Immature natural killer cell (primary cell): ENCODE measurements around the gene ZBTB32. TPM values are rescaled to one million over a fixed set of nuclear protein-coding genes. Genes with fewer than 3 reads are reported as not detected.

Experiments used
- DNase-seq, 3 donors: peaks; one replicate each; pipeline ENCODE4 v3.0.0; 2022; ENCODE audit warnings: mixed read lengths in 1 of 3
- H3K27ac Mint-ChIP-seq, 6 donors: one replicate each; pipeline ENCODE4 v1.8.0; 2020; ENCODE audit warnings: mixed read lengths in 6 of 6, mild to moderate bottlenecking in 5 of 6, inconsistent platforms in 4 of 6, moderate library complexity in 3 of 6
- H3K27me3 Mint-ChIP-seq, 3 donors: one replicate each; pipeline ENCODE4 v1.8.0; 2020 to 2021; ENCODE audit warnings: low read depth in 3 of 3, mild to moderate bottlenecking in 3 of 3, mixed read lengths in 3 of 3, moderate library complexity in 3 of 3, inconsistent platforms in 1 of 3
- H3K36me3 Mint-ChIP-seq, 3 donors: one replicate each; pipeline ENCODE4 v1.8.0; 2020; ENCODE audit warnings: mixed read lengths in 3 of 3, inconsistent platforms in 2 of 3, mild to moderate bottlenecking in 2 of 3
- H3K4me1 Mint-ChIP-seq, 2 donors: one replicate each; pipeline ENCODE4 v1.8.0; 2020; ENCODE audit warnings: inconsistent platforms in 2 of 2, mild to moderate bottlenecking in 2 of 2, mixed read lengths in 2 of 2, moderate library complexity in 1 of 2
- H3K4me3 Mint-ChIP-seq, 5 donors: one replicate each; pipeline ENCODE4 v1.8.0; 2020; ENCODE audit warnings: mild to moderate bottlenecking in 5 of 5, mixed read lengths in 5 of 5, inconsistent platforms in 3 of 5, moderate library complexity in 3 of 5
- H3K9me3 Mint-ChIP-seq, 6 donors: one replicate each; pipeline ENCODE4 v1.8.0; 2020; ENCODE audit warnings: mild to moderate bottlenecking in 6 of 6, mixed read lengths in 6 of 6, inconsistent platforms in 4 of 6, moderate library complexity in 3 of 6
- polyA plus RNA-seq, 3 donors: library from polyadenylated mRNA; unstranded; fragments of 300-500 nt; fragmentation: Illumina TruSeq; gene quantifications; one replicate each; pipeline ENCODE4 v1.2.3, GENCODE V29; 2021

ZBTB32 gene
- polyA plus RNA-seq, 3 donors from 2014 or later: not detected

- peaks cover 0 to 5% (median 0%) of the 10 kb centered on the region in 3 donors for H3K36me3 Mint-ChIP-seq
- peaks cover 6 to 9% (median 7%) of the 10 kb centered on the region in 3 donors for H3K27me3 Mint-ChIP-seq
- no peaks in the 10 kb centered on the region for H3K9me3 Mint-ChIP-seq
- DNase-seq: peak; percentile 99
- H3K4me1 Mint-ChIP-seq: peaks cover 47 to 54% of the 10 kb centered on the region in 2 donors
- H3K27ac Mint-ChIP-seq: peak within 1 kb of the TSS; percentile 83 to 95 (median 93)
- H3K4me3 Mint-ChIP-seq: peak within 1 kb of the TSS; percentile 96 to 98 (median 96)
Observed at GRCh38 chr19:35748106-35749020, 44.0 kb downstream of the ZBTB32 start, which contains the start of gene LIN37. Gene LIN37 (plus strand): TSS chr19:35748576. CDS start chr19:35748725, 149 bp downstream.

- Mint-ChIP-seq H3K9me3 (no peaks in the 10 kb centered on the region), H3K4me1 (peaks cover 35 to 40% of the 10 kb centered on the region in 2 donors), H3K4me3 (peak overlapping the region in 4 of 5 donors; percentile 18 to 59 (median 36)), H3K36me3 (peaks cover 0 to 15% (median 3%) of the 10 kb centered on the region in 3 donors), H3K27ac (peak overlapping the region in 2 of 6 donors; percentile 36 to 45), H3K27me3 (peaks cover 2 to 6% (median 4%) of the 10 kb centered on the region in 3 donors)
- no peak for DNase-seq
Observed at GRCh38 chr19:35750167-35750566, 45.8 kb downstream of the ZBTB32 start.

- Mint-ChIP-seq H3K9me3 (no peaks in the 10 kb centered on the region), H3K27me3 (peaks cover 0 to 6% (median 3%) of the 10 kb centered on the region in 3 donors), H3K4me3 (no peak overlapping the region), H3K27ac (no peak overlapping the region), H3K36me3 (peaks cover 0 to 19% (median 3%) of the 10 kb centered on the region in 3 donors), H3K4me1 (peaks cover 29 to 33% of the 10 kb centered on the region in 2 donors)
- no peak for DNase-seq
Observed at GRCh38 chr19:35751839-35752745, 47.7 kb downstream of the ZBTB32 start.

GRCh38 chr19:35752746-35753350, 48.5 kb downstream of the ZBTB32 start:
- Mint-ChIP-seq H3K9me3 (no peaks in the 10 kb centered on the region), H3K27ac (no peak overlapping the region), H3K4me1 (peaks cover 31 to 32% of the 10 kb centered on the region in 2 donors), H3K27me3 (peaks cover 2 to 10% (median 7%) of the 10 kb centered on the region in 3 donors), H3K36me3 (peaks cover 0 to 19% (median 3%) of the 10 kb centered on the region in 3 donors), H3K4me3 (no peak overlapping the region)
- DNase-seq: no peak

- no peak overlapping the region for H3K4me3 Mint-ChIP-seq
- no peak overlapping the region for H3K27ac Mint-ChIP-seq
- peaks cover 7 to 12% (median 9%) of the 10 kb centered on the region in 3 donors for H3K27me3 Mint-ChIP-seq
- peaks cover 26 to 30% of the 10 kb centered on the region in 2 donors for H3K4me1 Mint-ChIP-seq
- peaks cover 0 to 19% (median 3%) of the 10 kb centered on the region in 3 donors for H3K36me3 Mint-ChIP-seq
- no peak for DNase-seq
- H3K9me3 Mint-ChIP-seq: no peaks in the 10 kb centered on the region
Observed at GRCh38 chr19:35753634-35754369, 49.4 kb downstream of the ZBTB32 start.

DNA sequence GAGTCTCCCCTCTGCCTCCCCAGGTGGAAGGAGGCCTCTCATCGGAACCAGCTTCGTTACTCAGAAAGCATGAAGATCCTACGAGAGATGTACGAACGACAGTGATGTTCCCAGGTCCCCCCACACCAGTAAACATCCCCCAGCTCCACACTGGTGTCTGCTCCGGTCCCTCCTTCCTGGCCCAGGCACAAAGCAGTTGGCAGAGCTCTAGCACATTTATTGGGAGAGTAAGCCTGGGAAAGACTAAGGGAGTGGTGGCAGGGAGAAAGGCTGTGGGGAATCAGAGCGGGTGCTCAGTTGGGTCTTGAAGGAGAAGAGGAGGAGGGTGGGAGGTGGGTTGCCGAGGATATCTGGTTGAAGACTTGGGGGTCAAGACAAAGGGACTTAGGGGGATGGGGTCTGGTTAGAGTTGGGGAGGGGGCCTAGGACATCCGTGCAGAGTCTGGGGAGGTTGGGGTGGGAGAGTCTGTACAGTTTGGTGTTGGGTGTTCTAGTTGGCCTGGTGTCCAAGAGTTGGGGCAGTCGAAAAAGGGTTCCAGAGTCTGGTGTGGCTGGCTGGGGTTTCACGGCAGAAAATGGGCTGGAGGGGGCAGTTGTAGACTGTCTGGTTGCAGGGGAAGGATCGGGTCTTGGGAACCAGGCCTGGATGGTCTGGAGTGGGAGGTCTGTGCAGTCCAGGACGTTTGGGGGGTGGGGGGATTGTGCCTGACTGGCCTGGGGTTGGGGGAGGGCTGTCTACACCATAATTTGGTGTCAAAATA, 50.2 kb downstream of the ZBTB32 start:
- H3K9me3 Mint-ChIP-seq: no peaks in the 10 kb centered on the region
- DNase-seq: no peak
- peaks cover 7 to 12% (median 9%) of the 10 kb centered on the region in 3 donors for H3K27me3 Mint-ChIP-seq
- no peak overlapping the region for H3K27ac Mint-ChIP-seq
- H3K36me3 Mint-ChIP-seq: peaks cover 0 to 19% (median 3%) of the 10 kb centered on the region in 3 donors
- peaks cover 26 to 30% of the 10 kb centered on the region in 2 donors for H3K4me1 Mint-ChIP-seq
- H3K4me3 Mint-ChIP-seq: peak overlapping the region in 1 of 5 donors; percentile 33

GRCh38 chr19:35755131-35755549, 50.8 kb downstream of the ZBTB32 start:
- Mint-ChIP-seq H3K9me3 (no peaks in the 10 kb centered on the region), H3K36me3 (peaks cover 0 to 19% (median 3%) of the 10 kb centered on the region in 3 donors), H3K4me3 (peak overlapping the region in 1 of 5 donors; percentile 33), H3K27me3 (peaks cover 7 to 12% (median 9%) of the 10 kb centered on the region in 3 donors), H3K27ac (peak overlapping the region in 1 of 6 donors; percentile 26), H3K4me1 (peaks cover 26 to 32% of the 10 kb centered on the region in 2 donors)
- DNase-seq: no peak

GRCh38 chr19:35755550-35756376, 51.4 kb downstream of the ZBTB32 start:
- peaks cover 0 to 19% (median 3%) of the 10 kb centered on the region in 3 donors for H3K36me3 Mint-ChIP-seq
- H3K4me3 Mint-ChIP-seq: peak overlapping the region in 4 of 5 donors; percentile 48 to 59 (median 54)
- peaks cover 7 to 12% (median 9%) of the 10 kb centered on the region in 3 donors for H3K27me3 Mint-ChIP-seq
- no peak for DNase-seq
- H3K9me3 Mint-ChIP-seq: no peaks in the 10 kb centered on the region
- H3K4me1 Mint-ChIP-seq: peaks cover 25 to 32% of the 10 kb centered on the region in 2 donors
- peak overlapping the region in 2 of 6 donors; percentile 38 to 50 for H3K27ac Mint-ChIP-seq

DNA sequence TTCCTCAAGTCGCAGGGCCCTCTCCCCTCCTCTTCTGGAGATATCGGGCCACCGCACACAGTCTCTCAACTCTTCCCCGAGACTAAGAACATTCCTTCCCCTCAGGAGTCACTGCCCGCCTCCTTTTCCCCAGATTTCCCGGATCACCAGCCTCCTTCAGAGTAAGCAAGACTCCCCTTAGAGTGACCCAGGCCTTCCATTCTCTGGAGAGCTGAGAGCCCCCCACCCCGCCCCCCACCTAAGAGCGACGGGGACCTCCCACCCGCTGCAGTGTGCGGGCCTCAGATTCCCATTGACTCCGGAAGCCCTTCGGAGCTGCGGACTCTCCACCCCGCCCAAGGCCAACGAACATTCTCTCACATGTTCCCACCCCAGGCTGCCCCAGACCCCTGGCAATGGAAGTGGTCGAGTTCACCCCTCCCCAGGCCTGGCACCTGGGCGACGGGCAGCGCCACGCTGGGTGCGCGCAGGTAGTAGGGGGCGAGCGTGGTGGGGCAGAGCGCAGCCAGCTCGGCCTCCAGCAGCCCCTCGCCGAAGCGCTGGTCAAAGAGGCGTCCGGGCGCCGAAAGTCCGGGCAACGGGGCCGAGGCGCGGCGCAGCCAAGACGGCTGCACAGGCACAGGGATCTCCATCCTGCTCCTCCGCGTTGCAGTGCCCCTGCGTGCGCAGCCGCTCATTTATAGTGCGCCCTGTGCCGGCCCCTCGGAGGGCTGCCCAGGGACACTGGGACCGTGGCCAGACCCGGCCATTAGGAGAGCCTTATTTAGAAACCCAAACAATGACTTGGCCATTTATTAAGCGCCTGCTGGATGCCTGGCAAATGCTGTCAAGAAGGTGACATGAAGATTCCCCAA, 52.2 kb downstream of the ZBTB32 start, which contains the start of gene HSPB6:
Gene HSPB6 (minus strand): TSS at position 653 of the 854 bp plus-strand sequence. CDS start 21 bp downstream, at position 632.
- Mint-ChIP-seq H3K27ac (peak within 1 kb of the TSS; percentile 85 to 98 (median 94)), H3K27me3 (peaks cover 7 to 12% (median 9%) of the 10 kb centered on the region in 3 donors), H3K4me3 (peak within 1 kb of the TSS; percentile 88 to 98 (median 94)), H3K9me3 (no peaks in the 10 kb centered on the region), H3K36me3 (peaks cover 0 to 19% (median 3%) of the 10 kb centered on the region in 3 donors), H3K4me1 (peaks cover 25 to 32% of the 10 kb centered on the region in 2 donors)
- DNase-seq: no peak

GRCh38 chr19:35757231-35757748, 52.9 kb downstream of the ZBTB32 start:
- Mint-ChIP-seq H3K27me3 (peaks cover 7 to 12% (median 9%) of the 10 kb centered on the region in 3 donors), H3K9me3 (no peaks in the 10 kb centered on the region), H3K36me3 (peaks cover 0 to 24% (median 3%) of the 10 kb centered on the region in 3 donors), H3K4me1 (peaks cover 25 to 32% of the 10 kb centered on the region in 2 donors), H3K4me3 (peak overlapping the region; percentile 88 to 98 (median 94)), H3K27ac (peak overlapping the region in 5 of 6 donors; percentile 85 to 98 (median 92))
- DNase-seq: no peak
